Mesenchymal stem cell (in vitro differentiated cells and primary cell): ENCODE data around the gene GBA3.
A peak's percentile ranks its signal among the peaks of the same experiment; 100 is the strongest.

Experiments
- DNase-seq: peaks from one replicate; pipeline ENCODE4 v3.0.0-alpha.2; 2013
- H2AFZ ChIP-seq: one replicate; pipeline ENCODE4 v1.6.1; 2013; ENCODE audit warnings: low read depth, mild to moderate bottlenecking, control low read depth, inconsistent platforms, low read length, moderate library complexity
- H2AK5ac ChIP-seq: 2 replicates; pipeline ENCODE4 v1.6.1; 2013; ENCODE audit warnings: low read length, moderate library complexity, mild to moderate bottlenecking, inconsistent platforms; ENCODE audit not compliant: severe bottlenecking
- H2BK120ac ChIP-seq: one replicate; pipeline ENCODE4 v1.6.1; 2013; ENCODE audit warnings: low read depth, mild to moderate bottlenecking, inconsistent platforms, low read length, moderate library complexity
- H2BK12ac ChIP-seq, 2 experiments: one replicate each; pipeline ENCODE4 v1.6.1; 2013; ENCODE audit warnings: inconsistent platforms in 2 of 2, low read length in 2 of 2, mild to moderate bottlenecking in 2 of 2, moderate library complexity in 2 of 2, control low read depth in 1 of 2
- H2BK15ac ChIP-seq: one replicate; pipeline ENCODE4 v1.6.1; 2013; ENCODE audit warnings: mild to moderate bottlenecking, low read depth, inconsistent platforms; ENCODE audit not compliant: poor library complexity, severe bottlenecking
- H2BK5ac ChIP-seq: 2 replicates; pipeline ENCODE4 v1.6.1; 2013; ENCODE audit warnings: low read depth, mild to moderate bottlenecking, low read length, control low read depth, inconsistent platforms; ENCODE audit not compliant: poor library complexity, severe bottlenecking
- H3K14ac ChIP-seq, 2 experiments: one replicate each; pipeline ENCODE4 v1.6.1; 2013; ENCODE audit warnings: inconsistent platforms in 2 of 2, low read length in 2 of 2, control low read depth in 1 of 2, mild to moderate bottlenecking in 1 of 2, moderate library complexity in 1 of 2
- H3K18ac ChIP-seq, 2 experiments: one replicate each; pipeline ENCODE4 v1.6.1; 2013; ENCODE audit warnings: inconsistent platforms in 2 of 2, low read length in 2 of 2, control low read depth in 1 of 2, low read depth in 1 of 2, mild to moderate bottlenecking in 1 of 2
- H3K23ac ChIP-seq, 2 experiments: one replicate each; pipeline ENCODE4 v1.6.1; 2013; ENCODE audit warnings: inconsistent platforms in 2 of 2, low read length in 2 of 2, mild to moderate bottlenecking in 2 of 2, moderate library complexity in 2 of 2, control low read depth in 1 of 2
- H3K27ac ChIP-seq: 2 replicates; pipeline ENCODE4 v1.5.1; 2013; ENCODE audit warnings: mild to moderate bottlenecking, moderate library complexity, low read length, control low read depth, inconsistent platforms; ENCODE audit not compliant: poor library complexity, severe bottlenecking
- H3K27me3 ChIP-seq, 2 experiments: 2 replicates each; pipeline versions ENCODE4 v1.6.1 to v1.7.0; 2013; ENCODE audit warnings: low read length in 2 of 2, mild to moderate bottlenecking in 2 of 2, moderate library complexity in 2 of 2, control low read depth in 1 of 2, inconsistent platforms in 1 of 2; ENCODE audit not compliant: control insufficient read depth in 1 of 2, insufficient read depth in 1 of 2
- H3K36me3 ChIP-seq, 2 experiments: 2 replicates each; pipeline versions ENCODE4 v1.6.1 to v1.7.0; 2013; ENCODE audit warnings: low read length in 2 of 2, control low read depth in 1 of 2, inconsistent platforms in 1 of 2, low read depth in 1 of 2, mild to moderate bottlenecking in 1 of 2; ENCODE audit not compliant: insufficient read depth in 2 of 2, control insufficient read depth in 1 of 2
- H3K4ac ChIP-seq, 2 experiments: one replicate each; pipeline ENCODE4 v1.6.1; 2013; ENCODE audit warnings: inconsistent platforms in 2 of 2, low read length in 2 of 2, mild to moderate bottlenecking in 2 of 2, moderate library complexity in 2 of 2, control low read depth in 1 of 2, low read depth in 1 of 2
- H3K4me1 ChIP-seq: 2 replicates; pipeline ENCODE4 v1.6.1; 2013; ENCODE audit warnings: low read depth, low read length, control low read depth; ENCODE audit not compliant: control insufficient read depth, insufficient read depth
- H3K4me2 ChIP-seq: 2 replicates; pipeline ENCODE4 v1.6.1; 2013; ENCODE audit warnings: low read length, mild to moderate bottlenecking, inconsistent platforms; ENCODE audit not compliant: poor library complexity, severe bottlenecking
- H3K4me3 ChIP-seq, 2 experiments: 2 replicates each; pipeline versions ENCODE4 v1.5.1 to v1.7.0; 2013; ENCODE audit warnings: low read length in 2 of 2, mild to moderate bottlenecking in 2 of 2, control low read depth in 1 of 2, low read depth in 1 of 2; ENCODE audit not compliant: insufficient read depth in 1 of 2
- H3K79me1 ChIP-seq: replicated peaks from 2 replicates; pipeline ENCODE4 v1.6.1; 2013; ENCODE audit warnings: mild to moderate bottlenecking, control low read depth, low read length, inconsistent platforms; ENCODE audit not compliant: poor library complexity, severe bottlenecking
- H3K9ac ChIP-seq: 2 replicates; pipeline ENCODE4 v1.7.0; 2013; ENCODE audit warnings: mild to moderate bottlenecking, low read length, moderate library complexity
- H3K9me3 ChIP-seq: 2 replicates; pipeline ENCODE4 v1.7.0; 2013; ENCODE audit warnings: mild to moderate bottlenecking, low read length; ENCODE audit not compliant: control insufficient read depth
- H4K8ac ChIP-seq: one replicate; pipeline ENCODE4 v1.6.1; 2013; ENCODE audit warnings: inconsistent platforms, mild to moderate bottlenecking, low read length, moderate library complexity
- H4K91ac ChIP-seq: one replicate; pipeline ENCODE4 v1.6.1; 2013; ENCODE audit warnings: mild to moderate bottlenecking, low read length, inconsistent platforms
- WGBS: methylation state at CpG from one replicate; pipeline ENCODE4 v1.1.7; 2013; ENCODE audit warnings: mixed read lengths; 5-methylcytosine and 5-hydroxymethylcytosine counted together

GBA3 gene

GRCh38 chr4:22688236-22688635 is 4.5 kb upstream of the GBA3 start:
- Histone ChIP-seq H3K4me3 (no peak overlapping the region), H3K4me2 (no peak overlapping the region), H3K18ac (no peak overlapping the region), H3K9me3 (no peaks in the 10 kb centered on the region), H3K14ac (peak overlapping the region in 1 of 2 experiments; percentile 53), H3K27me3 (peaks cover 4 to 15% of the 10 kb centered on the region in 2 experiments), H4K91ac (no peak overlapping the region), H2BK15ac (no peak overlapping the region), H2BK12ac (no peak overlapping the region), H2AFZ (no peak overlapping the region), H3K79me1 (no peaks in the 10 kb centered on the region), H2BK120ac (no peak overlapping the region), H2AK5ac (no peak overlapping the region), H3K9ac (no peak overlapping the region), H3K27ac (no peak overlapping the region), H3K36me3 (no peaks in the 10 kb centered on the region), H3K23ac (no peak overlapping the region), H3K4ac (no peak overlapping the region), H2BK5ac (no peak overlapping the region), H4K8ac (no peak overlapping the region), H3K4me1 (no peaks in the 10 kb centered on the region)
- WGBS: 81% methylated on average over 2 of the region's 3 CpGs
- no peak for DNase-seq

GRCh38 chr4:22689428-22689827 is 3.3 kb upstream of the GBA3 start:
- Histone ChIP-seq H3K27me3 (peaks cover 4 to 20% of the 10 kb centered on the region in 2 experiments), H3K79me1 (no peaks in the 10 kb centered on the region), H2BK120ac (no peak overlapping the region), H3K14ac (no peak overlapping the region), H2BK15ac (no peak overlapping the region), H2AFZ (no peak overlapping the region), H3K36me3 (no peaks in the 10 kb centered on the region), H3K9me3 (no peaks in the 10 kb centered on the region), H2BK5ac (no peak overlapping the region), H3K9ac (no peak overlapping the region), H3K4me2 (no peak overlapping the region), H4K91ac (no peak overlapping the region), H3K23ac (no peak overlapping the region), H2BK12ac (no peak overlapping the region), H3K4me1 (no peaks in the 10 kb centered on the region), H2AK5ac (no peak overlapping the region), H3K27ac (no peak overlapping the region), H3K4ac (no peak overlapping the region), H4K8ac (no peak overlapping the region), H3K18ac (no peak overlapping the region), H3K4me3 (no peak overlapping the region)
- WGBS: 93% methylated on average over 3 of the region's 3 CpGs
- DNase-seq: no peak

GRCh38 chr4:22695029-22695428 is 2.3 kb downstream of the GBA3 start:
- Histone ChIP-seq H4K91ac (no peak overlapping the region), H3K4me2 (no peak overlapping the region), H3K23ac (no peak overlapping the region), H3K4ac (no peak overlapping the region), H3K14ac (no peak overlapping the region), H3K36me3 (no peaks in the 10 kb centered on the region), H2AK5ac (no peak overlapping the region), H3K4me1 (peaks cover 2% of the 10 kb centered on the region), H2AFZ (no peak overlapping the region), H2BK120ac (no peak overlapping the region), H4K8ac (no peak overlapping the region), H3K18ac (no peak overlapping the region), H3K9ac (no peak overlapping the region), H3K79me1 (no peaks in the 10 kb centered on the region), H2BK12ac (no peak overlapping the region), H2BK15ac (no peak overlapping the region), H3K27me3 (peaks cover 4 to 20% of the 10 kb centered on the region in 2 experiments), H3K9me3 (no peaks in the 10 kb centered on the region), H3K4me3 (no peak overlapping the region), H2BK5ac (no peak overlapping the region), H3K27ac (no peak overlapping the region)
- DNase-seq: no peak
- 100% methylated on average over 1 of the region's 1 CpG for WGBS

- 84% methylated on average over 3 of the region's 3 CpGs for WGBS
- no peak overlapping the region for H3K18ac ChIP-seq
Measured at GRCh38 chr4:22695917-22696316, 3.2 kb downstream of the GBA3 start.

More at GRCh38 chr4:22695917-22696316, 3.2 kb downstream of the GBA3 start:
- no peak overlapping the region for H2BK120ac ChIP-seq
- no peak overlapping the region for H3K4ac ChIP-seq
- DNase-seq: no peak
- no peak overlapping the region for H2AK5ac ChIP-seq
- H2BK5ac ChIP-seq: no peak overlapping the region
- H3K27me3 ChIP-seq: peaks cover 4 to 20% of the 10 kb centered on the region in 2 experiments
- no peak overlapping the region for H2BK12ac ChIP-seq
- no peak overlapping the region for H3K23ac ChIP-seq
- peaks cover 2% of the 10 kb centered on the region for H3K4me1 ChIP-seq
- no peak overlapping the region for H3K9ac ChIP-seq
- no peak overlapping the region for H2BK15ac ChIP-seq
- H3K9me3 ChIP-seq: no peaks in the 10 kb centered on the region
- no peak overlapping the region for H4K8ac ChIP-seq
- H2AFZ ChIP-seq: no peak overlapping the region
- H3K4me2 ChIP-seq: peak overlapping the region; percentile 54
- peak overlapping the region; percentile 59 for H3K27ac ChIP-seq
- H4K91ac ChIP-seq: no peak overlapping the region
- no peaks in the 10 kb centered on the region for H3K79me1 ChIP-seq
- H3K4me3 ChIP-seq: no peak overlapping the region
- H3K14ac ChIP-seq: no peak overlapping the region
- H3K36me3 ChIP-seq: no peaks in the 10 kb centered on the region
